WTC11 (cell line): ENCODE measurements around the gene CD9. TPM values are rescaled to one million over a fixed set of nuclear protein-coding genes. Genes with fewer than 3 reads are reported as not detected.
A peak's percentile ranks its signal among the peaks of the same experiment; 100 is the strongest.

Experiments used
- ATAC-seq: fragments of 200-7000 bp; cut with Tn5 transposase; 2 replicates; pipeline ENCODE4 v1.10.0; 2021; ENCODE audit warnings: mild to moderate bottlenecking, moderate library complexity
- Bru-seq: library from RNA; stranded (reverse); fragments of 400-500 nt; gene quantifications from one replicate; lab custom pipeline; 2021; lab: Mats Ljungman, UMichigan
- CTCF ChIA-PET: fragments of 300-600 bp; sonication (Branson Sonifier 250); formaldehyde crosslinking; loops from one replicate; lab custom pipeline; 2021; ENCODE audit warnings: antibody characterized with exemption; lab: Charles Lee
- POLR2A ChIA-PET: fragments of 350-600 bp; sonication (Branson Sonifier 250); formaldehyde crosslinking; loops from one replicate; lab custom pipeline; 2021; ENCODE audit warnings: antibody characterized with exemption; lab: Charles Lee
- DNase-seq: peaks from one replicate; pipeline ENCODE4 v3.0.0; 2021; ENCODE audit warnings: low spot score
- H3K27ac Mint-ChIP-seq: 2 replicates; pipeline ENCODE4 v1.8.0; 2021; ENCODE audit warnings: mixed read lengths
- H3K27me3 Mint-ChIP-seq: 2 replicates; pipeline ENCODE4 v1.8.0; 2021; ENCODE audit warnings: low read depth, mild to moderate bottlenecking, moderate library complexity, mixed read lengths
- H3K36me3 Mint-ChIP-seq: 2 replicates; pipeline ENCODE4 v1.8.0; 2021; ENCODE audit warnings: mixed read lengths
- H3K4me1 Mint-ChIP-seq: 2 replicates; pipeline ENCODE4 v1.8.0; 2022; ENCODE audit warnings: mixed read lengths
- H3K4me3 Mint-ChIP-seq: 2 replicates; pipeline ENCODE4 v1.8.0; 2021; ENCODE audit warnings: mild to moderate bottlenecking, moderate library complexity, mixed read lengths
- H3K9me3 Mint-ChIP-seq: 2 replicates; pipeline ENCODE4 v1.8.0; 2021; ENCODE audit warnings: mixed read lengths
- AFF4 ChIP-seq: sonication (generic); formaldehyde crosslinking; IDR thresholded peaks from 2 replicates; pipeline ENCODE4 v1.8.1; 2023; ENCODE audit warnings: mild to moderate bottlenecking, missing genetic modification reagents, borderline replicate concordance
- CREB1 ChIP-seq: sonication (generic); formaldehyde crosslinking; IDR thresholded peaks from 2 replicates; pipeline ENCODE4 v1.8.0; 2023; ENCODE audit warnings: mild to moderate bottlenecking, missing genetic modification reagents
- ESRRA ChIP-seq: sonication (generic); formaldehyde crosslinking; IDR thresholded peaks from 2 replicates; pipeline ENCODE4 v1.8.1; 2022; ENCODE audit warnings: mild to moderate bottlenecking, missing genetic modification reagents, borderline replicate concordance
- ETV6 ChIP-seq: sonication (generic); formaldehyde crosslinking; IDR thresholded peaks from 2 replicates; pipeline ENCODE4 v1.8.1; 2022; ENCODE audit warnings: mild to moderate bottlenecking, missing genetic modification reagents
- FOXP4 ChIP-seq: sonication (generic); formaldehyde crosslinking; IDR thresholded peaks from 2 replicates; pipeline ENCODE4 v1.8.0; 2022; ENCODE audit warnings: mild to moderate bottlenecking, missing genetic modification reagents
- HMGXB4 ChIP-seq: sonication (generic); formaldehyde crosslinking; IDR thresholded peaks from 2 replicates; pipeline ENCODE4 v1.8.1; 2023; ENCODE audit warnings: mild to moderate bottlenecking, moderate library complexity, missing genetic modification reagents
- JAZF1 ChIP-seq: fragments of 250-450 bp; sonication (Bioruptor Pico); IDR thresholded peaks from 2 replicates; pipeline ENCODE4 v1.9.0; 2021; ENCODE audit warnings: moderate library complexity, mild to moderate bottlenecking, inconsistent platforms
- KAT7 ChIP-seq: sonication (generic); formaldehyde crosslinking; IDR thresholded peaks from 2 replicates; pipeline ENCODE4 v1.8.1; 2023; ENCODE audit warnings: missing genetic modification reagents, mild to moderate bottlenecking, borderline replicate concordance
- MAX ChIP-seq: sonication (generic); formaldehyde crosslinking; IDR thresholded peaks from 2 replicates; pipeline ENCODE4 v1.8.0; 2022; ENCODE audit warnings: mild to moderate bottlenecking, missing genetic modification reagents
- PREB ChIP-seq: sonication (generic); formaldehyde crosslinking; IDR thresholded peaks from 2 replicates; pipeline ENCODE4 v1.8.1; 2022; ENCODE audit warnings: mild to moderate bottlenecking, missing genetic modification reagents, moderate library complexity, borderline replicate concordance
- RELA ChIP-seq: sonication (generic); formaldehyde crosslinking; IDR thresholded peaks from 2 replicates; pipeline ENCODE4 v1.8.1; 2022; ENCODE audit warnings: missing genetic modification reagents, mild to moderate bottlenecking, borderline replicate concordance
- SMAD4 ChIP-seq: sonication (generic); formaldehyde crosslinking; IDR thresholded peaks from 2 replicates; pipeline ENCODE4 v1.8.0; 2022; ENCODE audit warnings: mild to moderate bottlenecking, missing genetic modification reagents
- TEAD1 ChIP-seq: sonication (generic); formaldehyde crosslinking; IDR thresholded peaks from 2 replicates; pipeline ENCODE4 v1.8.0; 2022; ENCODE audit warnings: mild to moderate bottlenecking, missing genetic modification reagents
- TP53 ChIP-seq: sonication (generic); formaldehyde crosslinking; IDR thresholded peaks from 2 replicates; pipeline ENCODE4 v1.8.1; 2023; ENCODE audit warnings: mild to moderate bottlenecking, missing genetic modification reagents
- ZBTB43 ChIP-seq: sonication (generic); formaldehyde crosslinking; IDR thresholded peaks from 2 replicates; pipeline ENCODE4 v1.8.1; 2023; ENCODE audit warnings: mild to moderate bottlenecking, missing genetic modification reagents
- ZNF219 ChIP-seq: sonication (generic); formaldehyde crosslinking; IDR thresholded peaks from 2 replicates; pipeline ENCODE4 v1.8.0; 2023; ENCODE audit warnings: missing genetic modification reagents, mild to moderate bottlenecking, borderline replicate concordance
- ZNF425 ChIP-seq: fragments of 250-450 bp; sonication (Bioruptor Pico); conservative IDR thresholded peaks from 2 replicates; pipeline ENCODE4 v1.9.0; 2021; ENCODE audit warnings: mild to moderate bottlenecking
- long read RNA-seq, 3 experiments: library from RNA in 1 of 3; library from capped mRNA in 1 of 3; library from polyadenylated mRNA in 1 of 3; unstranded in 2 of 3; stranded (forward) in 1 of 3; transcript quantifications; one replicate each; pipeline ENCODE4 v2.0.0, GENCODE V29; 2021
- total RNA-seq: library from RNA; stranded (reverse); gene quantifications from 3 replicates; pipeline ENCODE4 v1.2.3, GENCODE V29; 2021

Gene CD9
- total RNA-seq: 241 to 260 TPM (median 251 TPM) in 3 replicates
- percentile 87 among the genes with signal in this experiment for Bru-seq, nascent RNA
- long read RNA-seq, experiment 1, transcript CD9-201 (8 exons, 1,218 nt): major isoform, 548 of 609 reads
- long read RNA-seq, experiment 1, transcript CD9-213 (8 exons, 1,272 nt): minor isoform, 7 of 609 reads
- long read RNA-seq, experiment 1, partial matches to known transcripts: 28 of 609 reads
- long read RNA-seq, experiment 1, other reads (novel, unspliced or antisense): 14 of 609 reads
- long read RNA-seq, experiment 2, transcript CD9-213 (8 exons, 1,272 nt): minor isoform, 7 of 430 reads
- long read RNA-seq, experiment 2, transcript CD9-201 (8 exons, 1,218 nt): major isoform, 325 of 430 reads
- long read RNA-seq, experiment 2, partial matches to known transcripts: 65 of 430 reads
- long read RNA-seq, experiment 2, other reads (novel, unspliced or antisense): 30 of 430 reads
- long read RNA-seq, experiment 3, transcript CD9-213 (8 exons, 1,272 nt): minor isoform, 16 of 639 reads
- long read RNA-seq, experiment 3, transcript CD9-203 (9 exons, 1,566 nt): minor isoform, 8 of 639 reads
- long read RNA-seq, experiment 3, transcript CD9-201 (8 exons, 1,218 nt): major isoform, 595 of 639 reads
- long read RNA-seq, experiment 3, partial matches to known transcripts: 3 of 639 reads
- long read RNA-seq, experiment 3, other reads (novel, unspliced or antisense): 14 of 639 reads

- ATAC-seq (peak; percentile 23), DNase-seq (peak; percentile 72)
- Mint-ChIP-seq H3K4me3 (peak within 1 kb of the TSS; percentile 84), H3K4me1 (peaks cover 78% of the 10 kb centered on the region), H3K9me3 (no peaks in the 10 kb centered on the region), H3K27me3 (peaks cover 7% of the 10 kb centered on the region; the same call in 1 of the 2 replicates), H3K27ac (peak within 1 kb of the TSS; percentile 87), H3K36me3 (peaks cover 9% of the 10 kb centered on the region)
- ChIA-PET POLR2A (interaction anchor here (0.9 to 2.1 kb wide), 5 partner anchors 10 to 135 kb away, joined by 3 to 13 read pairs (median 3); no protein-coding TSS in a partner anchor), CTCF (interaction anchor here (0.7 to 16.4 kb wide), 12 partner anchors 7 to 212 kb away, joined by 3 to 431 read pairs (median 6); no protein-coding TSS in a partner anchor)
- TF ChIP-seq PREB (CRISPR knock-in tag): no peak
- TF ChIP-seq ZBTB43 (CRISPR knock-in tag): 0 out of 2 replicates have a peak, but pooled peaks have one; percentile 43
- TF ChIP-seq RELA (CRISPR knock-in tag): 0 out of 2 replicates have a peak, but pooled peaks have one; percentile 19
- TF ChIP-seq CREB1: no peak
- TF ChIP-seq KAT7 (CRISPR knock-in tag): 0 out of 2 replicates have a peak, but pooled peaks have one; percentile 40
- 0 out of 2 replicates have a peak, but pooled peaks have one; percentile 58 for TF ChIP-seq FOXP4 (CRISPR knock-in tag)
- TF ChIP-seq TP53 (CRISPR knock-in tag): no peak
- no peak for TF ChIP-seq ZNF425 (CRISPR knock-in tag)
- TF ChIP-seq TEAD1: 0 out of 2 replicates have a peak, but pooled peaks have one; percentile 36
- TF ChIP-seq ZNF219 (CRISPR knock-in tag): no peak
- 0 out of 2 replicates have a peak, but pooled peaks have one; percentile 11 for TF ChIP-seq MAX
- no peak for TF ChIP-seq AFF4 (CRISPR knock-in tag)
- peak; percentile 36; the same call in 1 of the 2 replicates for TF ChIP-seq ETV6 (CRISPR knock-in tag)
- TF ChIP-seq HMGXB4 (CRISPR knock-in tag): no peak
- peak; percentile 46; the same call in 1 of the 2 replicates for TF ChIP-seq ESRRA
- no peak for TF ChIP-seq SMAD4 (CRISPR knock-in tag)
- no peak for TF ChIP-seq JAZF1
Measured at GRCh38 chr12:6200256-6201212, at the start of gene CD9. CD9 (plus strand) TSS chr12:6200400; CDS start chr12:6200500, 100 bp downstream.
